Muscle of arm (tissue), 12 donors: ENCODE measurements around the gene EXOC4. TPM values are rescaled to one million over a fixed set of nuclear protein-coding genes. Genes with fewer than 3 reads are reported as not detected.

Source experiments
- DNase-seq: peaks from one replicate; pipeline ENCODE4 v3.0.0-alpha.2; 2013
- polyA plus RNA-seq, 12 donors: library from polyadenylated mRNA; unstranded; fragments of 120-200 nt; gene quantifications; one replicate each; pipeline ENCODE4 v1.2.1, GENCODE V29; 2013; ENCODE audit not compliant: insufficient read length in 12 of 12

The EXOC4 gene
- polyA plus RNA-seq, 12 donors = 25.2 to 79.1 (median 55.5) TPM; not detected in 1

GRCh38 chr7:134029743-134030142 is 776.9 kb downstream of the EXOC4 start:
- DNase-seq = no peak

GRCh38 chr7:134030460-134030865 is 777.6 kb downstream of the EXOC4 start:
- DNase-seq = no peak

GRCh38 chr7:134031835-134032617 is 779.1 kb downstream of the EXOC4 start:
- peak; percentile 25 for DNase-seq

GRCh38 chr7:134034652-134035051 is 781.8 kb downstream of the EXOC4 start:
- DNase-seq = no peak

GRCh38 chr7:134037991-134038390 is 785.1 kb downstream of the EXOC4 start:
- DNase-seq = no peak

GRCh38 chr7:134040988-134041387 is 788.1 kb downstream of the EXOC4 start:
- no peak for DNase-seq

GRCh38 chr7:134041477-134041876 is 788.6 kb downstream of the EXOC4 start:
- no peak for DNase-seq

GRCh38 chr7:134042307-134042706 is 789.4 kb downstream of the EXOC4 start:
- no peak for DNase-seq

- no peak for DNase-seq
Measured at GRCh38 chr7:134044682-134045081, 791.8 kb downstream of the EXOC4 start.

- DNase-seq = no peak
Measured at GRCh38 chr7:134045716-134046115, 792.8 kb downstream of the EXOC4 start.

GRCh38 chr7:134046594-134047128 is 793.8 kb downstream of the EXOC4 start:
- no peak for DNase-seq

GRCh38 chr7:134047675-134048074 is 794.8 kb downstream of the EXOC4 start:
- DNase-seq = no peak

GRCh38 chr7:134048166-134048565 is 795.3 kb downstream of the EXOC4 start:
- no peak for DNase-seq

- no peak for DNase-seq
Measured at GRCh38 chr7:134051020-134051419, 798.1 kb downstream of the EXOC4 start.

- DNase-seq = no peak
Measured at GRCh38 chr7:134056816-134057215, 803.9 kb downstream of the EXOC4 start.

GRCh38 chr7:134058521-134058920 is 805.6 kb downstream of the EXOC4 start:
- no peak for DNase-seq

- no peak for DNase-seq
Measured at GRCh38 chr7:134058980-134059379, 806.1 kb downstream of the EXOC4 start.

- no peak for DNase-seq
Measured at GRCh38 chr7:134059921-134060320, 807.0 kb downstream of the EXOC4 start.

GRCh38 chr7:134060874-134061273 is 808.0 kb downstream of the EXOC4 start:
- no peak for DNase-seq

GRCh38 chr7:134062460-134062859 is 809.6 kb downstream of the EXOC4 start:
- DNase-seq = no peak

- DNase-seq = no peak
Measured at GRCh38 chr7:134065415-134065814, 812.5 kb downstream of the EXOC4 start.

GRCh38 chr7:134067164-134067563 is 814.3 kb downstream of the EXOC4 start:
- DNase-seq = no peak

- DNase-seq = no peak
Measured at GRCh38 chr7:134068670-134069069, 815.8 kb downstream of the EXOC4 start.

GRCh38 chr7:134069187-134069586 is 816.3 kb downstream of the EXOC4 start:
- no peak for DNase-seq
